HG03342 (cell line): ENCODE results near the gene KDM6B.

Experiments
- ATAC-seq: cut with Tn5 transposase; IDR thresholded peaks from one replicate; pipeline ENCODE4 v1.9.1; 2021; ENCODE audit warnings: mild to moderate bottlenecking, moderate library complexity; ENCODE audit not compliant: unreplicated experiment

Gene KDM6B

GRCh38 chr17:7839190-7839875 lies 5.3 kb downstream of the KDM6B start:
- ATAC-seq = no peak

- ATAC-seq = no peak
Measured at GRCh38 chr17:7839876-7840261, 5.9 kb downstream of the KDM6B start.

GRCh38 chr17:7840441-7840840 lies 6.4 kb downstream of the KDM6B start:
- ATAC-seq = no peak

- no peak for ATAC-seq
Measured at GRCh38 chr17:7840875-7841274, 6.9 kb downstream of the KDM6B start.

- peak; percentile 5 for ATAC-seq
Measured at GRCh38 chr17:7841396-7841914, 7.4 kb downstream of the KDM6B start.

- ATAC-seq = peak; percentile 24
Measured at GRCh38 chr17:7841915-7842379, 7.9 kb downstream of the KDM6B start.

- peak; percentile 22 for ATAC-seq
Measured at GRCh38 chr17:7842380-7843256, 8.6 kb downstream of the KDM6B start.

GRCh38 chr17:7843257-7843535 lies 9.2 kb downstream of the KDM6B start:
- ATAC-seq = no peak

GRCh38 chr17:7843536-7844291 lies 9.7 kb downstream of the KDM6B start:
- ATAC-seq = peak; percentile 18

GRCh38 chr17:7844292-7845154 lies 10.5 kb downstream of the KDM6B start:
- ATAC-seq = peak; percentile 48

- no peak for ATAC-seq
Measured at GRCh38 chr17:7845359-7846062, 11.5 kb downstream of the KDM6B start.

GRCh38 chr17:7846063-7846735 lies 12.2 kb downstream of the KDM6B start:
- no peak for ATAC-seq

- no peak for ATAC-seq
Measured at GRCh38 chr17:7846765-7847661, 13.0 kb downstream of the KDM6B start.

GRCh38 chr17:7848131-7848579 lies 14.1 kb downstream of the KDM6B start:
- no peak for ATAC-seq

- ATAC-seq = no peak
Measured at GRCh38 chr17:7848739-7849129, 14.7 kb downstream of the KDM6B start.

- no peak for ATAC-seq
Measured at GRCh38 chr17:7849130-7849750, 15.2 kb downstream of the KDM6B start.

- ATAC-seq = no peak
Measured at GRCh38 chr17:7849751-7850504, 15.9 kb downstream of the KDM6B start.
